ENCODE results near the gene RGS13.

- TF ChIP-seq GATA2 (IDR thresholded peaks at IDR 0.05; ENCODE audit: low read depth, low read length) (no peak), GATA3 (IDR thresholded peaks at IDR 0.05; ENCODE audit: low read depth, low read length) (no peak)
Observed at GRCh38 chr1:192588546-192588945, 47.4 kb upstream of the RGS13 start.

Data from SH-SY5Y (cell line).